DMS53 treated with DMSO at 0.1 percent for 48 hours (cell line): Measurements from ENCODE around the gene EEFSEC.

Experiments used
- DNase-seq: peaks from one replicate; lab custom pipeline; 2025; ENCODE audit not compliant: unreplicated experiment; lab: John Stamatoyannopoulos, UW

The EEFSEC gene

GRCh38 chr3:128180436-128180835 lies 27.2 kb downstream of the EEFSEC start:
- DNase-seq: no peak

- no peak for DNase-seq
Measured at GRCh38 chr3:128180913-128181312, 27.6 kb downstream of the EEFSEC start.

DNA sequence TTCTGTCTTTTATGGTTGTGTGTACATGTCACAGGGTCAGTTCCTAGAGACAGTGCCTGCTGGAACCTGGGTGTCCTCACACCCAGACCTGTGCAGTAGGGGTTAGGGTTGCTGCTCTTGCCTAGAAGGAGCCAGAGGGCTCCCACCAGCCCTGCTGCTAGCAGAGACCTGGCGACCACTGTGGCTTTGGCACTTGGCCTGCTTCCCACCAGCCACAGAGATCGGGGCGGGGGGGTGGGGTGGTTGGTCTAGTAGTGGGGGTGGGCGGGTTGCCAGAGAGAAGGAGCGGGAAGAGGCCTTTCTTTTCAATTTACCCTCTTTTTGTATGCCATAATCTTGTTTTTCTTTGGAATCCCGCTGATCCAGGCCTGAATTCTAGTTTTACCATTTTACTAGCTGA lies 29.4 kb downstream of the EEFSEC start:
- DNase-seq: no peak

DNA sequence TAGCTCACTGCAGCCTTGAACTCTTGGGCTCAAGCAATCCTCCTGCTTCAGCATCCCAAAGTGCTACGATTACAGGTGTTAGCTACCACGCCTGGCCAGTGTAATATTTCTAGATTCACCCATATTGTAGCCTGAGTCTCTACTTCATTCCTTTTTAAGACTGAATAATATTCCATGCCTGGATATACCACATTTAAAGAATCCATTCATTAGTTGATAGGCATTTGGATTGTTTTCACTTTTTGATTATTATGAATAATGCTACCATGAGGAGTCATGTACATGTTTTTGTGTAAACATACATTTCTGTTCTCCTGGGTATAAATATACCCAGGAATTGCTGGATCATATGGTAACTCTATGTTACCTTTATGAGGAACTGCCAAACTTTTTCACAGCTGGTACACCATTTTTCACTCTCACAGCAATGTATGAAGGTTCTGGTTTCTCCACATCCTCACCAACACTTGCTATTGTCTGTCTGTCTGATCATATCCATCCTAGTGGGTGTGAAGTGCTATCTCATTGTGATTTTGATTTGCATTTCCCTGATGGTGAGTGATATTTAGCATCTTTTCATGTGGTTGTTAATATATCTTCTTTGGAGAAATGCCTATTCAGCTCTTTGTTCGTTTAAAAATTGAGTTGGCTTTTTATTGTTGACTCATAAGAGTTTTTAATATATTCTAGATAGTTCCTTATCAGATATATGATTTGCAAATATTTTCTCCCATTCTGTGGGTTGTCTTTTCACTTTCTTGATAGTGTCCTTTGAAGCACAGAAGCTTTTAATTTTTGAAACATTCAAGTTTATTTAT lies 32.6 kb downstream of the EEFSEC start:
- DNase-seq: no peak

DNA sequence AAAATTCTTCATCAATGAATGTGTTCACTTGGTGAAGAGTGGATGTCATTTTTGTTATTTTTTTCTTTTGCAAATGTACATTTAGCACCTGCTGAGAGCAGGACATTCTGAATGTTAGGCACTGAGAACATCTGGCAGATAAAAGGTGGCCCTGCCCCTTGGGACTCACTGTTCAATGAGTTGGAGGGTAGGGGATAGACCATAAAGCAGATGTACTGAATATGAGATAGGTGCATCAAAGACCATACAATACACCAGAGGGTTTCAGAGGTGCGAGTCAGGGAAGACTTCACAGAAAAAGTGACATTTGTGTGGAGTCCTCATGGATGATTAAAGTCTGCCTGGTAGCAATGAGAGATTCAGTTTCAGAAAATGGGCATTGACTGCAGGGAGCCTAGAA lies 34.2 kb downstream of the EEFSEC start:
- DNase-seq: no peak

- DNase-seq: no peak
Measured at GRCh38 chr3:128188326-128188725, 35.0 kb downstream of the EEFSEC start.

DNA sequence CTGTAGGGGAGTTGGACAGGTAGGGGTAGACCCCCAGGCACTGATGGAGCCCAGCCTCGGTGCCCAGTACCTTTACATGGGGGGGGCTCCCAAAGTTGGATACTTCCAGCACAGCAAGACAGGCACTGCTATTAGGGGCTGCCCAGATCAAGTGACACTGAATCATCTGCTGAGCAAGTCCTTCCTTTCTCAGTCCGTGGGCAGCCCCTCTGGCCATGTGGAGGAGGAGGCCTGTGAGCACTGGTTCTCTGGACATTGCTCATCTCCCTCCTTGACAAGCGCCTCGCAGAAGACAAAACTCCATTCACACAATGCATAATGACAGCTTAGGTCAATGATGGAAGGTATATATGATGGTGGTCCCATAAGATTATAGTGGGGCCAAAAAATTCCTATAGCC lies 35.7 kb downstream of the EEFSEC start:
- DNase-seq: no peak

GRCh38 chr3:128190501-128190900 lies 37.2 kb downstream of the EEFSEC start:
- DNase-seq: no peak

- DNase-seq: no peak
Measured at GRCh38 chr3:128192131-128192530, 38.9 kb downstream of the EEFSEC start.

- DNase-seq: no peak
Measured at GRCh38 chr3:128193168-128193567, 39.9 kb downstream of the EEFSEC start.

- no peak for DNase-seq
Measured at GRCh38 chr3:128194843-128195242, 41.6 kb downstream of the EEFSEC start.

- DNase-seq: no peak
Measured at GRCh38 chr3:128195369-128195768, 42.1 kb downstream of the EEFSEC start.

- DNase-seq: no peak
Measured at GRCh38 chr3:128195802-128196201, 42.5 kb downstream of the EEFSEC start.

GRCh38 chr3:128196647-128197046 lies 43.4 kb downstream of the EEFSEC start:
- DNase-seq: no peak

- DNase-seq: no peak
Measured at GRCh38 chr3:128197855-128198254, 44.6 kb downstream of the EEFSEC start.

GRCh38 chr3:128198313-128198712 lies 45.0 kb downstream of the EEFSEC start:
- DNase-seq: no peak

GRCh38 chr3:128199110-128199509 lies 45.8 kb downstream of the EEFSEC start:
- no peak for DNase-seq

DNA sequence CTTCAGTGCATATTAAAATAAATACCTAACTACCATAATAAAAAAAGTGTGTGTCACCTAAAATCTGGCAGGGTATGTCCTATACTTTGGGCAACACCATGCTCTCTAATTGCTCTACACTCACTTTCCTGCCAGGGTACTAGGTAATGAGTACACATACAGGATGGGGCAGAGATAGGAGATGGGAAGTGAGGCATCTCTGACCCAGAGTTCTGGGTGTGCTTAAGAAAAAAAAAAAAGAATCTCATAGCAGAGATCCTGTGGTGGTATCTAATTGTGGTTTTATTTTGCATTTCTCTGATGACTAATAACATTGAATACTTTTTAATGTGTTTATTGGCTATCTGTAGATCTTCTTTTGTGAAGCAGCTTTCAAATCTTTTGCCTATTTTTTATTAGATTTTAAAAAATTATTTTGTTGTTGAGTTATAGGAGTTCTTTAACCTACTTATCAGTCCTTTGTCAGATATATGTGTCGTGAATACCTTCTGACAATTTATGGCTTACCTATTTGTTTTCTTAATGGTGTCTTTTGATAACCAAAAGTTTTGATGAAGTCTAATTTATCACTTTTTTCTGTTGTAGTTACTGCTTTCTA lies 48.0 kb downstream of the EEFSEC start:
- DNase-seq: no peak

DNA sequence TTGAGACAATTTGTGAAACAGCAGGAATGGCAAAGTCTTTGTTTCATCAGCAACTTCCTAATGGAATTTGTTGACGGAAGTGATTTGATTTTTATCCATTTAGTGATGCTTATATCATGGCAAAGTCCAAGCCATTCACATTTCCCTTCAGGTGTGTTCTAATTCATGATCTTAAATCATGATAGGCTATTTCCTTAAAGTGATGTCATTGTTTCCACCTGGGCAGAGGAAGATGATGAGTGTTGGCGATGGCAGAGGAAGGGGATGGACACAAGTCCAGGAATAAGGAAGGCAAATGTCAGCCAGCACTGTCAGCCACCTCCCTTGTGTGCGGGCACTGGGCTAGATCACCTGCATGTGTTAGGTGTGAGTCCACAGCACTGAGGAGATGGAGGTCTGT lies 49.9 kb downstream of the EEFSEC start:
- no peak for DNase-seq

- DNase-seq: no peak
Measured at GRCh38 chr3:128205558-128206145, 52.4 kb downstream of the EEFSEC start.

- no peak for DNase-seq
Measured at GRCh38 chr3:128207951-128208350, 54.7 kb downstream of the EEFSEC start.

DNA sequence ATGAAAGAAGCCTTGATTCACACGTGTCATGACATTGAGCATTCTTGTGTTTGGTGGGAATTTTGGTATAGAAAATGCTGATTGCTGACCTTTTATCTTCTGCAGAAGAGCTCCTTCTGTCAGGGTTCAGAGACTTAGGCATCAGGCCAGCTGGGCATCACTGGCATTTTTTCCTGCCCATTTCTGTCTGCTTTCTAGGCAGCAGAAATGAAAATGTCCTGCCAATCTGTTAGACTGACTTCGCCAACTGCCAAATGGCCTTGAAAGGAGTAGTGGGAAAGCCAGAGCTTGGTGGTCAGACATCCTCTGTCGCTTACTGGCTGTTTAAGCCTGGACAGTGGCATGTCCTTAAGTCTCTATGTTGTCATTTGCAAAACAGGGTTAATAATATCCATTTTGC lies 57.4 kb downstream of the EEFSEC start:
- no peak for DNase-seq
